GM10266 (cell line): ENCODE results near the gene ELFN2.

Experiments
- DNase-seq: peaks from one replicate; pipeline ENCODE4 v3.0.0; 2012; ENCODE audit errors: extremely low spot score
- TF ChIP-seq, protein P1 (sequence below): IDR thresholded peaks from 2 replicates; pipeline ENCODE4 v1.5.1; 2012; ENCODE audit warnings: mild to moderate bottlenecking, low read depth; ENCODE audit not compliant: control insufficient read depth, insufficient read depth; ENCODE audit errors: missing control alignments

The ELFN2 gene

GRCh38 chr22:37460684-37461083 lies 33.4 kb upstream of the ELFN2 start:
- DNase-seq: no peak
- TF ChIP-seq, protein P1, sequence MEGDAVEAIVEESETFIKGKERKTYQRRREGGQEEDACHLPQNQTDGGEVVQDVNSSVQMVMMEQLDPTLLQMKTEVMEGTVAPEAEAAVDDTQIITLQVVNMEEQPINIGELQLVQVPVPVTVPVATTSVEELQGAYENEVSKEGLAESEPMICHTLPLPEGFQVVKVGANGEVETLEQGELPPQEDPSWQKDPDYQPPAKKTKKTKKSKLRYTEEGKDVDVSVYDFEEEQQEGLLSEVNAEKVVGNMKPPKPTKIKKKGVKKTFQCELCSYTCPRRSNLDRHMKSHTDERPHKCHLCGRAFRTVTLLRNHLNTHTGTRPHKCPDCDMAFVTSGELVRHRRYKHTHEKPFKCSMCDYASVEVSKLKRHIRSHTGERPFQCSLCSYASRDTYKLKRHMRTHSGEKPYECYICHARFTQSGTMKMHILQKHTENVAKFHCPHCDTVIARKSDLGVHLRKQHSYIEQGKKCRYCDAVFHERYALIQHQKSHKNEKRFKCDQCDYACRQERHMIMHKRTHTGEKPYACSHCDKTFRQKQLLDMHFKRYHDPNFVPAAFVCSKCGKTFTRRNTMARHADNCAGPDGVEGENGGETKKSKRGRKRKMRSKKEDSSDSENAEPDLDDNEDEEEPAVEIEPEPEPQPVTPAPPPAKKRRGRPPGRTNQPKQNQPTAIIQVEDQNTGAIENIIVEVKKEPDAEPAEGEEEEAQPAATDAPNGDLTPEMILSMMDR: no peak

DNA sequence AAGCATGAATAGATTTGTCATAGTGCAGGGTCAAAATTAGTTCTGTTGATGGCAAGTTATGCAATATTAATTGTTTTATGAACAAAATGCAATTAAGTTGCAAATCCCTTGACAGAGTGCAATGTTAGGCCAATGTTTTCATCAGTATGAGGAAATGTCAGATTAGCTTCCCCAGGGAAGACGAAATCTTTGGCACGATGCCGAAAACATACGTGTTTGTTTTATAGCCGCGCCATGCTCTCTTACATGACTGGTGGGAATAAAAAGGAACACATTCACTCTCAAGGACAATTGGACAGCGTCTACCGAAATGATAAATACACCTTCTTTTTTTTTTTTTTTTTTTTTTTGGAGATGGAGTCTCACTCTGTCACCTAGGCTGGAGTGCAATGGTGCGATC lies 31.9 kb upstream of the ELFN2 start:
- DNase-seq: no peak

DNA sequence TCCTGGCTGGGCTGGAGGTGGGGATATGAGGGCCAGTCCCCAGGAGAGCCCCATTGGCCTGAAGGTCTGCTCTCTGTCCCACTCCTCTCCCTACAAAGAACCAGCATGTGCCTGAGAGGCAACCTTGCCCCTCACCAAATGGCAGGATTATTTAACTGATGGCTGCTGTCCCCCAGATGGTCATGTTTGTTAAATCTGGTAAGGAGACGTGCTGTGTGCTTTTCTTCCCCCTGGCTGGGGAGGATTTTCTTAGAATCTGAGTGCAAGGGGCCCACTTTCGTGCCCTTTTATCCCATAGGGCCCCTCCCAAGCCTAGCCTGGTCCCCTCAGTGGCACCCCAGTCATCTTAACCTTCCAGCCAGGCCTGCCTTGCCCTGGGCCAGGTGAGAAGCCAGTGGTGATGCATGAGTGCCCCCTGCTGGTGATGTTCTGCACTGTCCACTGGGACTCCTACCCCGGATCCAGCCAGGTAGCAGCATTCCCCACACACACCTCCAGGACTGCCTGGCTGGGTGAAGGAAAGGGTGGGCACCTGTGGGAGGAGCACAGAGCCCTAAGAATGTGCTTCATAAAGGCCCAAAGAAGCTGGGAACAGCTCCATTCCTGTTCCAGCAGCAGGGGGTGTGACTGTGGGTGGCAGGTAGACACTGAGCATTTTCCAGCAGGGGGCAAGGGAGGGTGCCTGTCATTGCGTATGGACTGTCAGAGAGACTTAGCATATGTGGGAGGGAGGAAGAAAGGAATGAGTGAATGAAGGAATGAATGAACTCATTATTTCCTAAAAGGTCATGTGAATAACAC lies 30.0 kb upstream of the ELFN2 start:
- TF ChIP-seq, protein P1: peak; percentile 90
- peak; percentile 84 for DNase-seq

More for the DNA sequence above, 31.9 kb upstream of the ELFN2 start:
- TF ChIP-seq, protein P1: no peak

GRCh38 chr22:37456346-37456745 lies 29.1 kb upstream of the ELFN2 start:
- TF ChIP-seq, protein P1: no peak

GRCh38 chr22:37455896-37456295 lies 28.6 kb upstream of the ELFN2 start:
- DNase-seq: no peak
- TF ChIP-seq, protein P1: no peak

More at GRCh38 chr22:37456346-37456745, 29.1 kb upstream of the ELFN2 start:
- no peak for DNase-seq

DNA sequence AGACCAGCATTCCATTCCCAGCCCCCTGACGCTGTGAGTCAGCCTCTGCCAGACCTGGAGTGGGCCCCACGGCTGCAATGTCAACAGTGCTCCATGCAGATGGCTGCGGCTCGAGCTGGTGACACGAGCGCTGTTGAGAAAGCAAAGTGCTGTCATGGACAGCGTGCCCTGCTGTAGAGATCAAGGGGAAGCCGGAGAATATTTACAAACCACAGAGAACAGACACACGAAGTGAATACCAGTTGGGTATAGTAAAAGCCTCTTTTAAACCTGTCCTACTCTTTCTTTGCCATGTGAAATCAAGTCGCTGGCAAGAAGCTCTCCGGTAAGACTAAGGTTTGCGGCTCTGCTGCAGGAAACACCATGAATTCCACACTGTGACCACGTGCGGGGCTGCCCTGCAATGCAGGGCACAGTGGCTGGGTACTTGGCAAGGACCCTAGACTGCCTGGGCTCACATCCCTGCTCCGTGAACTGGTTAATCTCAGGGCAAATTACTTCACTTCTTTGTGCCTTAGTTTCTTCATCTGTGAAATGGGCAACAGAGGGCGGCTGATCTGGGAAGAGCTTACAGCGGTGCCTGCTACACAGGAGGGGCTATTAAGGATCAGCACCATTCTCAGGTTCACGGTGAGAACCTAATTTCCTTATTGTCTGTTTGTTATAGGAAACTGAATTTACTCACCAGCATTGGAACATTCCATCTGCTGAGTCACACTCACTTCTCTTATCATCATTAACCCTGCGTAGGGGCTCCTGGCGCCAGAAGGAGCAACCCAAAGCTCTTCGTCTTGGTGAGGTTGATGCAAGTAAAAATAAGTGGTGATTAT lies 27.8 kb upstream of the ELFN2 start:
- TF ChIP-seq, protein P1: no peak

DNA sequence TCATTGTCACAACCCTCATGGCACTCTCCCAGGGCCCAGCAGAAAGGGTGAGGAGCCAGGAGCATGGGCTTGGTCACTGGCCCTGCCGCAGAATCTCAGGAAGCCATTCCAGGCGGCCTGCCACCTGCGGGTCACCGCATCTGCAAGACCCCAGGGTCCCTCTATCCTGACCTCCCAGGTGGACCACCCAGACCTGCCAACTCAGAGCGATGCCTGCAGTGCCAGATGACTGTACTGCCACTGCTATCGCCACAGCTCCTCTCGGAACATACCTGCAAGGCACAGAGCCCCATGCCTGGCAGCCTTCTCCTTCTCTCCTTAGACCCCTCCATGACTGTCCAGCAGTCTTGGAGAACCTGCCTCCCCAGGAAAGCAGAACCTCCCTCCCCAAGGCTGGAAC lies 26.4 kb upstream of the ELFN2 start:
- DNase-seq: no peak
- TF ChIP-seq, protein P1: no peak

More for the DNA sequence above, 27.8 kb upstream of the ELFN2 start:
- DNase-seq: no peak
